NCI-H1694 (cell line): ENCODE results near the gene TMEM63A.
A peak's percentile ranks its signal among the peaks of the same experiment; 100 is the strongest.

ENCODE experiments used
- DNase-seq: peaks from one replicate; lab custom pipeline; 2025; lab: John Stamatoyannopoulos, UW

Gene TMEM63A

DNA sequence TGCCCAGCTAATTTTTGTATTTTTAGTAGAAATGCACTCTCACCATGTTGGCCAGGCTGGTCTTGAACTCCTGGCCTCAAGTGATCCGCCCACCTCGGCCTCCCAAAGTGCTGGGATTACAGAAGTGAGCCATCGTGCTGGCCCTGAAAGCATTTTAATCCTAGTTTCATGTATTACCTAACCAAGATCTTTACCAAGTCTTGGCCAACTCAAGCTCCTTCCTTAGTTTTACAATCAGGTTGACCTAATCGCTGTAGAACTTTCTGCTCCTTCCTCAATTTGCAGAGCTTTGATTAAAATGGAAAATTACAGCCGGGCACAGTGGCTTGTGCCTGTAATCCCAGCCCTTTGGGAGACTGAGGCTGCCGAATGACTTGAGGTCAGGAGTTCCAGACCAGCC, 3.2 kb upstream of the TMEM63A start:
- no peak for DNase-seq

- no peak for DNase-seq
These were observed 1.6 kb upstream of the TMEM63A start for GRCh38 chr1:225883616-225884265.

DNA sequence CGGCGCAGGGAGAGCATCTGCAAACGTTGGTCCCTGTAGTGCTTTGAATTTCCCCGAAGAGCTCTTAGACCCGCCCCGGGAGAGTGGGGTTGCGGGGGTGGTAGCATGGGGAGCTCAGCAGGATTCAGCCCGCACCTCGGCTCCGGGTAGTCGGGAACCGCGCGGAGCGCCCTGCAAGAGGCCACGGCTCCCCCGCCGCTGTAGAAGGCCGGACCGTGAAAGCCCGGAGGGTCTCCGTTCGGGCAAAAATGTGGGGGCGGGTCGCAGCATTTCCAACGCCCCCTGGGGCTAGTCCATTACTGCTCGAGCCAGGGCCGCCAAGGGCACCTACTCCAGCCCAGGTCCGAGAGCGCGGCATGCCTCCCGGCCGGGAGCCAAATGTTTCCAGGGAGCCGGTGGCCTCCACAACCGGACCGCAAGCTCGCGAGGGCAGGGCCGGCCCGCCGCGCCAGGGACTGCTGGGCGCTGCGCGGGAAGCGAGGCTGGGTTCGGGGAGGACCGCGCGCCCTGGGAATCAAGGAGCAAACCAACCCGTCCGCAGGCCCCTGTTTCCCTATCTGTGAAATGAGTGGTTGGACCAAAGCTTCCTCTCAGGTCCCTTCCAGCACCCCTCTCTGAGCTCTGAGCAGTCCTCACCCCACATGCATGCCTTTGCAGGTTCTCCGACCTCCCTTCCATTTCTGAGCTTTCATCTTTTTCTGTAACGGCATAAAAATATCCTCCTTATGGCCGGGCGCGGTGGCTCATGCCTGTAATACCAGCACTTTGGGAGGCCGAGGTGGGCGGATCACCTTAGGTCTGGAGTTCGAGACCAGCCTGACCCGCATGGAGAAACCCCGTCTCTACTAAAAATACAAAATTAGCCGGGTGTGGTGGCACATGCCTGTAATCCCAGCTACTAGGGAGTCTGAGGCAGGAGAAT, 775 bp upstream of the TMEM63A start:
- no peak for DNase-seq

DNA sequence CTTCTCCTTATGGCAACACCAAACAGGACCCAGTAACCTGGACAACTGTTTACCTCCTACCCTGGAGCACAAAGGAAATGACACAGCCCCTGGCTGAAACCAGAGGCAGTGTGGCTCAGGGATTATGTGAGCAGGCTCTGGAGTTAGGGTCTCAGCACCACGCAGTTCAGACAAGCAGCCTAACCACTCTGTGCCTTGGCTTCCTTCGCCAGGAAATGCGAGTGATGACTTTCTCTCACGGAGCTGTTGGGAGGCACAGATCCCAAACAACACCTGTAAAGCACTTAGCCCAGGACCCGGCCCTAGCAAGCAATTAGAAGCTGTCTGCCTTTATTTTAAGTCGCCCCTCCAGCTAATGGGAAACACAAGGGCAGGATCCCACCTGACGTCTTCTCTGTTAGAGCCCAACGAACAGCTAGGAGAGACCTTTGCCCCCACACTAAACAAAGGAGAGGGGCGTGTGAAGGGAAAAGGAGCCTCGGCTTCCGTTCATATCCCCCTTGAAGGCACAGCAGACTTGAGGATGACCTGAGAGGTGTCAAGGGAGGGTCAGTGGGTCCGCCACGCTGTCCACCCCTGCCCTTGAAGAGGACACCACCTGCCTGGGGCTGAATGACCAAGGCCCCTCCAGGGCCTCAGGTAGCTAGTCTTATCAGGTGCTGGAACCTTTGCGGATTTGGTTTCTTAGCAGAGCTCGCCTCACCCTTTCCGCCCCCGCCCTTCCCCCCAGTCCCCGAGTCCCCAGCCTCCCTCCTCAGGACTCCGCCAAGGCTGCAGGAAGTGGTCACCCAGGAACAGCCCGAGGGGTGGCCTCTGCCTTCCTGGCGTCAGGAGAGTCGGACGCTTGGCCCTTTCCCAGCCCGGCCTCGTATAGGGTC, 860 bp downstream of the TMEM63A start:
- DNase-seq, result no peak

GRCh38 chr1:225880636-225881035, 1.5 kb downstream of the TMEM63A start:
- DNase-seq, result no peak

GRCh38 chr1:225880222-225880588, 2.0 kb downstream of the TMEM63A start:
- peak; percentile 29 for DNase-seq

- DNase-seq, result no peak
These were observed 2.5 kb downstream of the TMEM63A start for GRCh38 chr1:225879521-225880221.

- DNase-seq, result no peak
These were observed 3.9 kb downstream of the TMEM63A start for GRCh38 chr1:225878282-225878681.

GRCh38 chr1:225877580-225877979, 4.6 kb downstream of the TMEM63A start:
- no peak for DNase-seq

DNA sequence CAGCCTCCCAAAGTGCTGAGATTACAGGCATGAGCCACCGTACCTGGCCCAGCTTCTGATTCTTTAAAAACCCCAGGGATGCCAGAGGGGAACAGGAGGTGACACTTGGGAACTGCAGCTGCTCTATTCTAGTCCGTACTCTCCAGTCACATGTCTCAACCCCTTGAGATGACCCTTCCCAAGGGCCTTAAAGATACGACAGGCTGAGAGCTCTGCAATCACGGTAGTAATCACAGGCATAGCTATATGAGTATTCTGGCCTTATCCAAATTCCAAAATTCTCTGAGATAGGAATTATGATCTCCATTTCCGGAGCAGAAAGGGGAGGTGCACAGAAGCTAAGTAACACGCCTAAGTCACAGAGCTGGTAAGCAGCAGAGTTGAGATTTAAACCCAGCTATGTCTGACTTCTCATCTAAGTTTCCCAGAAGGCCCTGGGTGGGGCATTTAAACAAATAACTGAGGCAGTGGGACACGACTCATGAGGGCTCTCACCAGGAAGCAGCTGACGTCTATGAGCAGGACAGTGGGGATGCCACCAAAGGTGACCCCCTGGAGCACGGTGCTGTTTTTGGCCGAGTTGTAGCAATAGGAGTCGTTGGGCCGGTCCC, 5.2 kb downstream of the TMEM63A start:
- DNase-seq, result no peak

DNA sequence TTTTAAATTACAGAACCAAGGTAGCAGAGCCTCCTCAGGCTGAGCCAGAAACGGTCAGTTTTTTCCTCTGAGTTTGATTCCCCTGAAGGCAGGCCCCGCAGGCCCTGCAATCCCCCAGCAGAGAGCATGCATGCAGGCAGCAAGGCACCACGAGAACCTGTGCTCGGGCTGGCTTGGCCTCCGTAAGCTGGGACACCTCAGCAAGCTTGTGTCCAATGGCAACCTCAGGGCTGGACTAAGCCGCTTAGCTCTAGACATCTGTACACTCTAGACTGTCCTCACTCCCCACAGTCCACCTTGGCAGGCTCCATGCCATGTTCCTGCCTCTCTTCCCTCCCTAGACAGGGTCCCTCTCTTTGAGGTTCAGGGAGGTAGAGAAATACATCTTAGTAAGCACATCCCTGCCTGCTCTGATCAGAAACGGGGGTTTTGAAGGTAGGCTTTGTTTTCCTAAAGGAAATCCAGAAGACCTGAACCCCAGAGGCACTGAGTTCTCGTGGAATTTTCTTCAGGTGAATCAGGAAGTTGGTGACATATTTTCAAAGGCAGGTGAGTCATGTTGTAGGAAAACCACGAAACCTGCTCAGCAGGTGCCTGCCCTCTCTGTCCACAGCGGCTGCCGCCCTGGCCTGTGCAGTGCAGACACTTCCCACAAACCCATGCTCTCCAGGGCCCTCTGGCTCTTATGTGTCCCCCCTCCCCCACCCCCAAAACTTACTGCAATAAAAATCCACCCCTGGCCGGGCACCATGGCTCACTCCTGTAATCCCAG, 7.0 kb downstream of the TMEM63A start:
- no peak for DNase-seq

GRCh38 chr1:225874431-225874830, 7.7 kb downstream of the TMEM63A start:
- no peak for DNase-seq

DNA sequence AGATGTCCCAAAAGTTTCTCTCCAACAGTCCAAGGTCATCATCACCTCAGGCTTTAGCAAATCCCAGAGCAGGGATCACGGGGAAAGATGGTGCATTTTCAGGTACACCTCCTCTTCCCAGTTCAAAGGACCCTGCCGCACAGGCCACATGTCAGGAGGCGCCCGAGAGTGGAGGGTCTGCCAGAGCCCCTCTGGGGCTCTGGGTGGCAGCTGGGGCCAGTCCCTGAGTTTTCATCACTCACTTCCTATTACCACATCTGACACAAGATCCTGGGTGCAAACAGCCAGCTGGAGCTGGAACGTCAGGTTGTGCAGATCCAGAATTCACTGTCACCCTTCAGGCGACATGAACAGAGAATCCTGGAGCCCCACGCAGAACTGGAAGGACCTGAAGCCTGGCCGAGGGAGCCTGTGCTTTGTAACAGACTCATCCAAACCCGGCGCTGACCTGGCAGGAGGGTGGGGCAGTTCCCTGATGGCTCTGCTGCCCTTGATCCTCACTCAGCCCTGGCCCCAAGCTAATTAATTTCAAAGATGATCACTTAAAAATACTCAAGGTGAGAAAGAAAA, 8.8 kb downstream of the TMEM63A start:
- DNase-seq, result no peak

DNA sequence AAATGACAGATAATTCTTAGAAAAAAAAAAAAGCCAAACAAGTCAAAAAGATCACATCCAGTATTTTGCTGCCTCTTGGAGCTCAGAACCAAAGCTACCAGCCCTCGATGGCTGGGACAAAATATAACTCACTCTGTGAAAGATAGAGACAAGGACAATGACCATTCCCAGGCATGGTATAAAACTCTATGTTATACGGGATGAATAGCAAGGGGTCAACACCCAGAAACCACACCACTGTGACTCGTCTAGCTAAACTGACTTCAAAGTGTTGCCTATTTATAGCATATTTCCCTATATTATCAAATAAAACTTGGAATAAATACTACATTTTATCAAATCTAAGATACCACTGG, 10.1 kb downstream of the TMEM63A start:
- no peak for DNase-seq

DNA sequence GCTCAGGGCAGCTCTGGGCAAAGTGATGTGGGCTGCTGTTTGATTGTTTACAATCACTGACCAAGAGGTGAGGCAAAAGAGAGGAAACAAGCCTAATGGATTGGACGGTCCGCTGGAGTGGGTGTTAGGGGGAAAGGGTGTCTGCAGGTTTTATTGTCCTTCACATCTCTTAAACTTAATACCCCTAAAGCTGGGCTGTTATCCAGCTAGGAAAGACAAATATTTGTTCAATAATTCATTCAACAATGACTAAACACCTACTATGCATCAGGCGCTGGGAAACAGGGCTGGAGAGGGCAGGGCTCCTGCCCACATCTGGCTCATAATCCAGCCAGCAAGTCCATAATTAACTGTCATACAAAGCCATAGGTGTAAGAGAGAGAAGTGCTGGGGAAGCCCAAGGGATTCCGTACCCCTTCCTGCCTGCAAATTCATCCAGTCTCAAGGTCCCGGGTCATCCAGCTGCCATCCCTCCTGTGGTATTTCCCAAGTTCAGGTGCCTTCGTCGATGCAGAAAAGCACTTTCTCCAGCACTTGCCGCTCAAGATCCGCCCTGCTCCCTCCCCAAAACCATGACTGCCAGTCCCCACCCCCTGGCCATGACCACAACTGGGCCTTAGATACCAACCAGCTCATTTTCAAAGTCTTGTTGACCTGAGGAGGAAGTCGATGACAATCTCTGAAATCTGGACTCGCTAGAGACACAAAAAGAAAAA, 10.7 kb downstream of the TMEM63A start:
- DNase-seq, result no peak

DNA sequence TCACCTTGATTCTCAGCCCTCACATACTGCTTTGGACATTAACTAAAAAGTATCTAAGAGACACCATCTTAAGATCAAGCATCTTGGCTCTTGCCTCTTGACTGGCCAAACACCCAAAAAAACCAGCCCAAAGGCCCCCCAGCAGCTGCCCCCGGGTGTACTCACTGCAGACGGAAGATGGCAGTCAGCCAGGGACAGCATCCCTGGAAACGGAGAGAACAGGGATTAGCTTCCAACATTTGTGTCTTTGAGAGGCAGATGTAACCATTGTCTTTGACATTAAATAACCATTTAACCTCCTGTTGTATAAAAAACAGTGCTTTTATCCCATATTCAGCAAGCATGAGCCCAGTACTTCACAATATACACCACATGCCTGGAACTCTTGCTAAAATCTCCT, 11.3 kb downstream of the TMEM63A start:
- DNase-seq, result no peak

GRCh38 chr1:225868631-225869330, 13.4 kb downstream of the TMEM63A start:
- DNase-seq, result no peak

GRCh38 chr1:225866981-225867380, 15.2 kb downstream of the TMEM63A start:
- DNase-seq, result no peak
